Measurements from ENCODE around the gene LSR.

Gene LSR

GRCh38 chr19:35248310-35249145 lies at the start of gene LSR:
LSR (plus strand) TSS chr19:35249002; CDS start chr19:35249023, 21 bp downstream.
- peak; percentile 37 for DNase-seq (ENCODE audit: low read depth, low spot score)

GRCh38 chr19:35199481-35199880 lies 49.3 kb upstream of the LSR start:
- DNase-seq (ENCODE audit: low read depth, low spot score), result no peak

GRCh38 chr19:35202722-35203688 lies 45.8 kb upstream of the LSR start:
- DNase-seq (ENCODE audit: low read depth, low spot score), result no peak

- DNase-seq (ENCODE audit: low read depth, low spot score), result no peak
These were observed 43.7 kb upstream of the LSR start for GRCh38 chr19:35204799-35205732.

GRCh38 chr19:35205733-35206323 lies 43.0 kb upstream of the LSR start:
- no peak for DNase-seq (ENCODE audit: low read depth, low spot score)

GRCh38 chr19:35206379-35206778 lies 42.4 kb upstream of the LSR start:
- peak; percentile 39 for DNase-seq (ENCODE audit: low read depth, low spot score)

GRCh38 chr19:35206855-35207254 lies 41.9 kb upstream of the LSR start:
- DNase-seq (ENCODE audit: low read depth, low spot score), result no peak

GRCh38 chr19:35207391-35207871 lies 41.4 kb upstream of the LSR start:
- DNase-seq (ENCODE audit: low read depth, low spot score), result no peak

- DNase-seq (ENCODE audit: low read depth, low spot score), result no peak
These were observed 40.7 kb upstream of the LSR start for GRCh38 chr19:35208121-35208520.

GRCh38 chr19:35209646-35210045 lies 39.2 kb upstream of the LSR start:
- DNase-seq (ENCODE audit: low read depth, low spot score), result no peak

- DNase-seq (ENCODE audit: low read depth, low spot score), result peak; percentile 60
These were observed 37.1 kb upstream of the LSR start for GRCh38 chr19:35211545-35212230.

- no peak for DNase-seq (ENCODE audit: low read depth, low spot score)
These were observed 36.6 kb upstream of the LSR start for GRCh38 chr19:35212241-35212640.

GRCh38 chr19:35213663-35214632 lies 34.9 kb upstream of the LSR start:
- peak; percentile 69 for DNase-seq (ENCODE audit: low read depth, low spot score)

GRCh38 chr19:35214766-35215422 lies 33.9 kb upstream of the LSR start:
- DNase-seq (ENCODE audit: low read depth, low spot score), result no peak

- DNase-seq (ENCODE audit: low read depth, low spot score), result no peak
These were observed 32.6 kb upstream of the LSR start for GRCh38 chr19:35216016-35216832.

- DNase-seq (ENCODE audit: low read depth, low spot score), result no peak
These were observed 31.8 kb upstream of the LSR start for GRCh38 chr19:35216833-35217648.

- DNase-seq (ENCODE audit: low read depth, low spot score), result no peak
These were observed 31.2 kb upstream of the LSR start for GRCh38 chr19:35217649-35217990.

Data from activated CD4-positive, CD25-positive, alpha-beta regulatory T cell treated with anti-CD3 and anti-CD28 coated beads, Interleukin-2, amount 50 U/mL, for 16 hours (primary cell).